MCF 10A (cell line): ENCODE data around the gene KIAA0319L. TPM values are rescaled to one million over a fixed set of nuclear protein-coding genes. Genes with fewer than 3 reads are reported as not detected.

Experiments
- BruUV-seq: library from RNA; stranded (reverse); fragments of 400-500 nt; replicated peaks from 2 replicates; lab custom pipeline; 2021; lab: Mats Ljungman, UMichigan
- CTCF ChIA-PET: fragments of 300-600 bp; sonication (Branson Sonifier 250); formaldehyde crosslinking; extraction: SDS; loops from one replicate; lab custom pipeline; 2021; ENCODE audit warnings: antibody characterized with exemption, inconsistent platforms; lab: Yijun Ruan, JAX
- POLR2A ChIA-PET: fragments of 300-600, 350-650 bp; sonication (Branson Sonifier 250); formaldehyde crosslinking; extraction: SDS; loops from one replicate; lab custom pipeline; 2020; ENCODE audit warnings: antibody characterized with exemption, inconsistent platforms; lab: Yijun Ruan, JAX
- DNase-seq: peaks from one replicate; pipeline ENCODE4 v3.0.0-alpha.2; 2018; ENCODE audit not compliant: unreplicated experiment
- H3K27ac Mint-ChIP-seq: one replicate; pipeline ENCODE4 v1.8.0; 2022; ENCODE audit warnings: mild to moderate bottlenecking, low read depth, mixed read lengths; ENCODE audit not compliant: unreplicated experiment
- H3K27me3 Mint-ChIP-seq: one replicate; pipeline ENCODE4 v1.8.0; 2022; ENCODE audit warnings: mixed read lengths; ENCODE audit not compliant: insufficient read depth, unreplicated experiment
- H3K36me3 Mint-ChIP-seq: one replicate; pipeline ENCODE4 v1.8.0; 2022; ENCODE audit warnings: mild to moderate bottlenecking, moderate library complexity, mixed read lengths; ENCODE audit not compliant: insufficient read depth, unreplicated experiment
- H3K4me1 Mint-ChIP-seq: one replicate; pipeline ENCODE4 v1.8.0; 2022; ENCODE audit warnings: mixed read lengths; ENCODE audit not compliant: insufficient read depth, unreplicated experiment
- H3K4me3 Mint-ChIP-seq: one replicate; pipeline ENCODE4 v1.8.0; 2022; ENCODE audit warnings: mild to moderate bottlenecking, moderate library complexity, mixed read lengths; ENCODE audit not compliant: unreplicated experiment
- H3K9me3 Mint-ChIP-seq: one replicate; pipeline ENCODE4 v1.8.0; 2022; ENCODE audit warnings: mixed read lengths; ENCODE audit not compliant: unreplicated experiment
- intact Hi-C: fragments of 100-400 bp; cut with micrococcal nuclease; formaldehyde crosslinking; loops from 2 replicates; pipeline ENCODE4 v1.14.1; 2022
- total RNA-seq: library from RNA; stranded (reverse); gene quantifications from 2 replicates; pipeline ENCODE4 v1.2.3, GENCODE V29; 2022
- TF ChIP-seq, protein P1 (sequence below): fragments of 200-600 bp; IDR thresholded peaks from one replicate; pipeline ENCODE4 v1.8.0; 2022; ENCODE audit warnings: antibody characterized with exemption, mild to moderate bottlenecking; ENCODE audit not compliant: unreplicated experiment

KIAA0319L gene
- total RNA-seq, 1 experiment from 2014 or later: 50.7 TPM

DNA sequence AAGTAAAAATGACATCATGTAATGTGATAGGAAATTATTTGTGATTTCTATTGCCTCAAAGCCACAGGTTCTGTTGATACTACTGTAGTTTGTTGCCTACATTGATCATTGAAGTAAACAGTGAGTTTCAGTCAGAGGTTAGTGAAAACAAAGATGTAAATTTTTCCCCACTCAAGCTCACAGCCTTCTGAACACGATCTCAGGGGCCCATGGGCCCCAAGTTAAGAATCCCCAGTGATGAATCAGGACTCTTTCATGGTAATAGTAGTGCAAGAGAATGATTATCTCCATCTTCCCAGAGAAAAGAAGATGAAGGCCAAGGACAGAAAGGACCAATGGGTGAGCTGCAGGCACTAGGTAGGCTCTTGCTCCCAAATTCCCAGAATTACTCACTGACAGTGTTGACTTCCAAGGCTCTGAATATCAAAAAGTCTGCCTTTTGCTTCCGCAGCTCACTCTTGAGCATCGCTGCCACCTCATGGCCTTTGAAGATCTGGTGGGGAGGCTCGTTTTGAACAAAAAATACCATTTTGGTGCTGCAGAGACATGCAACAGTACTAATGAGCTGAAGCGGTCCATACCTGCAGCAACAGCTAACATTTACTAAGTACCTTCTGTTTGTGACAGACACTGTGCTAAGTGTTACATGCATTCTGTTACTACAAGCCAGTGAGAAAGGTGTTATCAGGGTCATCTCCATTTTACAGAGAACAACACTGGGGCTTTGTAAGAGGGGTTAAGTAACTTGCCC, 113.3 kb downstream of the KIAA0319L start:
- DNase-seq: no peak
- BruUV-seq: no TSS peak
- H3K4me1 Mint-ChIP-seq: peaks cover 8% of the 10 kb centered on the region
- TF ChIP-seq, protein P1, sequence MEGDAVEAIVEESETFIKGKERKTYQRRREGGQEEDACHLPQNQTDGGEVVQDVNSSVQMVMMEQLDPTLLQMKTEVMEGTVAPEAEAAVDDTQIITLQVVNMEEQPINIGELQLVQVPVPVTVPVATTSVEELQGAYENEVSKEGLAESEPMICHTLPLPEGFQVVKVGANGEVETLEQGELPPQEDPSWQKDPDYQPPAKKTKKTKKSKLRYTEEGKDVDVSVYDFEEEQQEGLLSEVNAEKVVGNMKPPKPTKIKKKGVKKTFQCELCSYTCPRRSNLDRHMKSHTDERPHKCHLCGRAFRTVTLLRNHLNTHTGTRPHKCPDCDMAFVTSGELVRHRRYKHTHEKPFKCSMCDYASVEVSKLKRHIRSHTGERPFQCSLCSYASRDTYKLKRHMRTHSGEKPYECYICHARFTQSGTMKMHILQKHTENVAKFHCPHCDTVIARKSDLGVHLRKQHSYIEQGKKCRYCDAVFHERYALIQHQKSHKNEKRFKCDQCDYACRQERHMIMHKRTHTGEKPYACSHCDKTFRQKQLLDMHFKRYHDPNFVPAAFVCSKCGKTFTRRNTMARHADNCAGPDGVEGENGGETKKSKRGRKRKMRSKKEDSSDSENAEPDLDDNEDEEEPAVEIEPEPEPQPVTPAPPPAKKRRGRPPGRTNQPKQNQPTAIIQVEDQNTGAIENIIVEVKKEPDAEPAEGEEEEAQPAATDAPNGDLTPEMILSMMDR: no peak
- peaks cover 35% of the 10 kb centered on the region for H3K36me3 Mint-ChIP-seq
- ChIA-PET POLR2A (interaction anchor here (0.7 to 6.8 kb wide), 6 partner anchors 8 to 337 kb away, joined by 3 to 31 read pairs (median 4); partner anchors contain the start of genes KIAA0319L and NCDN), CTCF (interaction anchor here (0.7 to 8.4 kb wide), 6 partner anchors 7 to 241 kb away, joined by 3 to 62 read pairs (median 4); partner anchors contain the start of genes KIAA0319L and NCDN)
- H3K27ac Mint-ChIP-seq: no peak overlapping the region
- intact Hi-C loops: no loop called here
- no peak overlapping the region for H3K4me3 Mint-ChIP-seq
- no peaks in the 10 kb centered on the region for H3K9me3 Mint-ChIP-seq
- no peaks in the 10 kb centered on the region for H3K27me3 Mint-ChIP-seq

DNA sequence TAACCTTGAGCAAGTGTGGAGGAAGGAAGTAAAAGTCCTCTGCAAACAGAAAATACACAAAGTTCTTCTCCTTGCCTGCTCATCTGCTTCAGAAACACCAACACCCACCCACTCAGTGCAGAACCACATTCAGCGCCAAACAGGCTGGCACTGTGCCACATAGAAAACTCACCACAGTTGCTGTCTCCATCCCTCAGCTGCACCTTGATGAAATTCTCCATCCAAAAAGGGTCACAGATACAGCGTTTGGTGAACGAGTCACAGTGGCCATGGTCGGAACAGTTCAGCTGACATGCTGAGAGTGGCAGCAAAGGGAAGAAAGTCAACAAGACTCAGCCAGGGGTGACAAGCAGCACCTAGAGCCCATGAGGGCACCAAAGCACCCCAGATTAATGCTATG, 114.5 kb downstream of the KIAA0319L start:
- H3K27me3 Mint-ChIP-seq: no peaks in the 10 kb centered on the region
- no peaks in the 10 kb centered on the region for H3K9me3 Mint-ChIP-seq
- ChIA-PET CTCF (interaction anchor here (0.8 to 8.4 kb wide), 5 partner anchors 8 to 284 kb away, joined by 3 to 62 read pairs (median 4); no protein-coding TSS in a partner anchor), POLR2A (interaction anchor here (0.6 to 6.8 kb wide), 8 partner anchors 9 to 321 kb away, joined by 3 to 31 read pairs (median 4); partner anchors contain the start of genes KIAA0319L and NCDN)
- intact Hi-C loops: no loop called here
- DNase-seq: no peak
- peaks cover 43% of the 10 kb centered on the region for H3K36me3 Mint-ChIP-seq
- H3K4me3 Mint-ChIP-seq: no peak overlapping the region
- TF ChIP-seq, protein P1: no peak
- no peak overlapping the region for H3K27ac Mint-ChIP-seq
- BruUV-seq: no TSS peak
- H3K4me1 Mint-ChIP-seq: peaks cover 8% of the 10 kb centered on the region

DNA sequence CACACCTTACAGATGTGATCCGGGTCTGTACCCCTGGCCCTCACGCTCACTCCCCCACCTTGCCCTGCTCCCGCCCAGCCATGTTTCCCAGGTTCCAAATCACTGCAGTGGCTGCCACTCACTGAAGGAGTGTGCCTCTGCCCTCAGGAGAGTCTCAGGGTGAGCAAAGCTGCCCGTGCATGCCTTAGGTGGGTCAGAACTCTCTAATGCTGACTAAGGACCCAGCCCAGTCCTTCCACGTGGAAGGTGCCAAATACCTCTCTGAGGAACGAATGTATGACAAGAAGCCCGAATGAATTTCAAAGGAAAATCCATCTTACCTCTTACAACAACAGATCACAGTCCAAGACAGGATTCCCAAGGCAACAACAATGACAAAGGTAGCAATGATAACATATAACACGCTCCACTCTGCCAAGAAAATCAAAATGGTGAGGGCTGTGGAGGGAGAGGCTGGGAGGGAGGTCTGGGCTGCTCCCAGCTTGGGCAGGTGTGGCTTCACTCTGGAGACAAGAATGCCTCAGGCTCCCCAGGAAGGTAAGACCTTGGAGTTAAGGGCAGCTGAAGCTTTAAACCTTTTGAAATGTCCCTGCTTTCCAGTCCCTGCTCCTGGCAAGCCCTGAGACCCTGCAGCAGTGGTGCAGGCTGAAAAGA, 115.2 kb downstream of the KIAA0319L start:
- TF ChIP-seq, protein P1: no peak
- ChIA-PET POLR2A (interaction anchor here (0.6 to 6.8 kb wide), 9 partner anchors 10 to 322 kb away, joined by 3 to 31 read pairs (median 3); partner anchors contain the start of genes KIAA0319L and NCDN), CTCF (interaction anchor here (0.6 to 8.4 kb wide), 4 partner anchors 9 to 284 kb away, joined by 3 to 62 read pairs (median 4); no protein-coding TSS in a partner anchor)
- peaks cover 50% of the 10 kb centered on the region for H3K36me3 Mint-ChIP-seq
- BruUV-seq: no TSS peak
- peak overlapping the region; percentile 24 for H3K27ac Mint-ChIP-seq
- intact Hi-C loops: no loop called here
- no peaks in the 10 kb centered on the region for H3K9me3 Mint-ChIP-seq
- H3K4me3 Mint-ChIP-seq: no peak overlapping the region
- no peaks in the 10 kb centered on the region for H3K27me3 Mint-ChIP-seq
- DNase-seq: no peak
- peaks cover 8% of the 10 kb centered on the region for H3K4me1 Mint-ChIP-seq
